GM10248 (cell line): ENCODE results near the gene CIC.

Experiments
- CTCF ChIA-PET: fragments of 300-600 bp; sonication (Branson Sonifier 250); formaldehyde crosslinking; extraction: SDS; loops from one replicate; lab custom pipeline; 2021; ENCODE audit warnings: antibody characterized with exemption; lab: Yijun Ruan, JAX
- POLR2A ChIA-PET: fragments of 350-650 bp; sonication (Branson Sonifier 250); formaldehyde crosslinking; extraction: SDS; loops from one replicate; lab custom pipeline; 2020; ENCODE audit warnings: antibody characterized with exemption; lab: Yijun Ruan, JAX
- DNase-seq: peaks from one replicate; pipeline ENCODE4 v3.0.0; 2012; ENCODE audit errors: extremely low spot score
- CTCF ChIP-seq: IDR thresholded peaks from 2 replicates; pipeline ENCODE4 v1.5.1; 2012; ENCODE audit warnings: mild to moderate bottlenecking, low read depth; ENCODE audit errors: extremely low read depth, missing control alignments, control extremely low read depth

CIC gene

GRCh38 chr19:42322305-42322704 lies 53.3 kb downstream of the CIC start:
- ChIA-PET CTCF (interaction anchor here (1.1 to 1.5 kb wide), 6 partner anchors 10 to 342 kb away, joined by 3 to 6 read pairs (median 4); no protein-coding TSS in a partner anchor), POLR2A (no interaction called here)
- TF ChIP-seq CTCF: no peak
- no peak for DNase-seq

- POLR2A ChIA-PET: interaction anchor here (0.5 kb wide), 1 partner anchor 136 kb away, joined by 5 read pairs; no protein-coding TSS in a partner anchor
- DNase-seq: no peak
- CTCF ChIA-PET: interaction anchor here (1.1 to 1.5 kb wide), 5 partner anchors 11 to 344 kb away, joined by 3 to 6 read pairs (median 3); no protein-coding TSS in a partner anchor
- TF ChIP-seq CTCF: no peak
Measured at GRCh38 chr19:42323473-42323851, 54.4 kb downstream of the CIC start.

GRCh38 chr19:42323852-42324654 lies 55.0 kb downstream of the CIC start:
- no peak for DNase-seq
- ChIA-PET CTCF (interaction anchor here (1.2 kb wide), 1 partner anchor 201 kb away, joined by 3 read pairs; no protein-coding TSS in a partner anchor), POLR2A (interaction anchor here (0.5 kb wide), 1 partner anchor 136 kb away, joined by 5 read pairs; no protein-coding TSS in a partner anchor)
- no peak for TF ChIP-seq CTCF

GRCh38 chr19:42324655-42325307 lies 55.7 kb downstream of the CIC start:
- no peak for DNase-seq
- POLR2A ChIA-PET: no interaction called here
- no peak for TF ChIP-seq CTCF
- CTCF ChIA-PET: no interaction called here

- DNase-seq: peak; percentile 98
- CTCF ChIA-PET: no interaction called here
- POLR2A ChIA-PET: no interaction called here
Measured at GRCh38 chr19:42325308-42325895, 56.4 kb downstream of the CIC start, which contains the start of gene MEGF8. Gene MEGF8, plus strand, starts transcription at chr19:42325635. Its CDS starts 609 bp downstream, at chr19:42326244.

More at GRCh38 chr19:42325308-42325895, 56.4 kb downstream of the CIC start, which contains the start of gene MEGF8:
- peak; percentile 92 for TF ChIP-seq CTCF
